Body of pancreas (tissue), 4 donors: Measurements from ENCODE around the gene HEMGN. TPM values are rescaled to one million over a fixed set of nuclear protein-coding genes. Genes with fewer than 3 reads are reported as not detected.

Source experiments
- ATAC-seq: fragments of 150-250 bp; one replicate; pipeline ENCODE4 v1.9.1; 2016
- DNase-seq, 4 donors: peaks; one replicate each; pipeline ENCODE4 v3.0.0-alpha.2; 2019
- H3K27ac ChIP-seq, 4 donors: fragments of 200-600 bp; sonication (generic); 1 replicate in 3 of 4; 2 replicates in 1 of 4; pipeline versions ENCODE4 v1.5.1 to v1.6.1; 2016 to 2019; ENCODE audit warnings: mild to moderate bottlenecking in 1 of 4, mixed read lengths in 1 of 4, moderate library complexity in 1 of 4
- H3K27me3 ChIP-seq, 2 donors: fragments of 200-600 bp; sonication (generic); one replicate each; pipeline ENCODE4 v1.6.0; 2016; ENCODE audit warnings: mild to moderate bottlenecking in 1 of 2
- H3K36me3 ChIP-seq, 2 donors: fragments of 200-600 bp; sonication (generic); replicated peaks in 1 of 2; 2 replicates each; pipeline ENCODE4 v1.5.1; 2016; ENCODE audit warnings: low read depth in 2 of 2; ENCODE audit not compliant: insufficient read depth in 1 of 2
- H3K4me1 ChIP-seq: fragments of 200-600 bp; sonication (generic); one replicate; pipeline ENCODE4 v1.6.0; 2016
- H3K4me3 ChIP-seq, 2 donors: fragments of 200-600 bp; sonication (generic); 1 replicate in 1 of 2; 2 replicates in 1 of 2; pipeline ENCODE4 v1.5.1; 2016 to 2019
- H3K9me3 ChIP-seq, 3 donors: fragments of 200-600 bp; sonication (generic); 1 replicate in 2 of 3; 2 replicates in 1 of 3; pipeline ENCODE4 v1.5.1; 2016
- POLR2A ChIP-seq, 3 donors: fragments of 450-650 bp; IDR thresholded peaks; one replicate each; pipeline ENCODE4 v1.6.1; 2016; ENCODE audit warnings: antibody characterized with exemption in 3 of 3, mild to moderate bottlenecking in 2 of 3
- WGBS, 2 donors: methylation state at CpG; one replicate each; pipeline ENCODE4 v1.1.5; 2017; 5-methylcytosine and 5-hydroxymethylcytosine counted together
- intact Hi-C: fragments of 100-400 bp; cut with DNase I; formaldehyde crosslinking; loops from one replicate; pipeline ENCODE4 v1.15.1; 2023
- total RNA-seq, 2 donors: library from RNA; depleted of rRNA; stranded (reverse); fragments of >200 nt; gene quantifications; one replicate each; pipeline ENCODE4 v1.1.0, GENCODE V29; 2016
- TF ChIP-seq, protein P1 (sequence below), 7 experiments: fragments of 450-650 bp in 4 of 7; fragments of 200-600 bp in 3 of 7; sonication (generic) in 3 of 7; IDR thresholded peaks; one replicate each; pipeline ENCODE4 v1.5.1; 2016 to 2019; ENCODE audit warnings: antibody characterized with exemption in 7 of 7

HEMGN gene
- total RNA-seq, 2 donors from 2014 or later, result not detected

DNA sequence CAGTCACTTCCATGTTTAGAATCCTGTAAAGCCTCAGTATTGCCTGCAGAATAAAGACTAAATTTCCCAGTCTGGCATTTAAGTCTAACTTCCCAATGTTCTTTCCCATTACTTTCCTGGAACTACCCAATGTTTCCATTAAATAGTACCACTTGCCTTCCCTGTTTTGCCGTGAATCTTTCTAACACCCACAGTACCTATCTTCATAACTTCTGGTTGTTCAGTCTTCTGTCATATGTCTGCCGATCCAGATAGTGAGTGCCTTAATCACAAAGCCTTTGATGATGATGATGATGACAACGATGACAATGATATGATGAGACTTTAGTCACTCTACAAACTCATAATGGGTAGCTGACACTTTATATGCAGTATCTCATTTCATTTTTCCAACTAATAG lies 6.6 kb upstream of the HEMGN start:
- Histone ChIP-seq H3K27ac (no peak overlapping the region), H3K9me3 (no peaks in the 10 kb centered on the region), H3K4me3 (no peak overlapping the region), H3K27me3 (no peaks in the 10 kb centered on the region), H3K36me3 (no peaks in the 10 kb centered on the region), H3K4me1 (no peaks in the 10 kb centered on the region)
- DNase-seq, result no peak
- ATAC-seq, result no peak
- WGBS, 2 donors, result 68 to 72% methylated on average over 3 of the region's 3 CpGs
- TF ChIP-seq POLR2A (IDR thresholded peaks at IDR 0.05), result no peak
- TF ChIP-seq, protein P1, sequence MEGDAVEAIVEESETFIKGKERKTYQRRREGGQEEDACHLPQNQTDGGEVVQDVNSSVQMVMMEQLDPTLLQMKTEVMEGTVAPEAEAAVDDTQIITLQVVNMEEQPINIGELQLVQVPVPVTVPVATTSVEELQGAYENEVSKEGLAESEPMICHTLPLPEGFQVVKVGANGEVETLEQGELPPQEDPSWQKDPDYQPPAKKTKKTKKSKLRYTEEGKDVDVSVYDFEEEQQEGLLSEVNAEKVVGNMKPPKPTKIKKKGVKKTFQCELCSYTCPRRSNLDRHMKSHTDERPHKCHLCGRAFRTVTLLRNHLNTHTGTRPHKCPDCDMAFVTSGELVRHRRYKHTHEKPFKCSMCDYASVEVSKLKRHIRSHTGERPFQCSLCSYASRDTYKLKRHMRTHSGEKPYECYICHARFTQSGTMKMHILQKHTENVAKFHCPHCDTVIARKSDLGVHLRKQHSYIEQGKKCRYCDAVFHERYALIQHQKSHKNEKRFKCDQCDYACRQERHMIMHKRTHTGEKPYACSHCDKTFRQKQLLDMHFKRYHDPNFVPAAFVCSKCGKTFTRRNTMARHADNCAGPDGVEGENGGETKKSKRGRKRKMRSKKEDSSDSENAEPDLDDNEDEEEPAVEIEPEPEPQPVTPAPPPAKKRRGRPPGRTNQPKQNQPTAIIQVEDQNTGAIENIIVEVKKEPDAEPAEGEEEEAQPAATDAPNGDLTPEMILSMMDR (IDR thresholded peaks at IDR 0.05), result no peak
- intact Hi-C loops, result no loop called here

DNA sequence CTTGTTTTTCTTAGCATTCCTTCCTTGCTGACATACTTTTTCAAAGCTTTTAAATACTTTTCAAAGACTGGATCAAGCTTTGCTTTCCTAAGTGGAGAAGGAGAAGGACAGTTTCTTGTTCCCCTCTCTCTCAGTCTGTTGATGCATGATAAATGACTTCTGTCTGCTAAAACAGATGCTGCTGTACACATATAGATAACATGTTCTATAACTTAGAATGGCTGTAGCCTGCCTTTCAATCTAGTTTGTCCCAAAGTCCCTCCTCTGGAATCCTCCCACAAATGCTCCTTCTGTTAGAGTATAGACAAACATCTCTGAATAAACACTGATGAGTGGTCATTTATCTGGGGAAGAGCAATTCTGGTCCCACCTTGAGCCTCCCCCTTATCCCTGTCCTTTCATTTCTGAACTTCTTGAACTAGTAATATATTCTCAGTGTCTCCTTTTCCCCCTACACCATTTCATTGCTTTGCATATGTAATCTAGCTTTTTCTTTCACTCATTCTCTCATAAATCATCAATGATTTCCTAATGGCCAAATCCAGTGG lies 5.4 kb upstream of the HEMGN start:
- H3K4me3 ChIP-seq, result no peak overlapping the region
- no peaks in the 10 kb centered on the region for H3K9me3 ChIP-seq
- H3K4me1 ChIP-seq, result no peaks in the 10 kb centered on the region
- TF ChIP-seq, protein P1 (IDR thresholded peaks at IDR 0.05), result no peak
- TF ChIP-seq POLR2A (IDR thresholded peaks at IDR 0.05), result no peak
- intact Hi-C loops, result no loop called here
- ATAC-seq (no peak), DNase-seq (no peak)
- no peak overlapping the region for H3K27ac ChIP-seq
- H3K36me3 ChIP-seq, result no peaks in the 10 kb centered on the region
- H3K27me3 ChIP-seq, result no peaks in the 10 kb centered on the region

DNA sequence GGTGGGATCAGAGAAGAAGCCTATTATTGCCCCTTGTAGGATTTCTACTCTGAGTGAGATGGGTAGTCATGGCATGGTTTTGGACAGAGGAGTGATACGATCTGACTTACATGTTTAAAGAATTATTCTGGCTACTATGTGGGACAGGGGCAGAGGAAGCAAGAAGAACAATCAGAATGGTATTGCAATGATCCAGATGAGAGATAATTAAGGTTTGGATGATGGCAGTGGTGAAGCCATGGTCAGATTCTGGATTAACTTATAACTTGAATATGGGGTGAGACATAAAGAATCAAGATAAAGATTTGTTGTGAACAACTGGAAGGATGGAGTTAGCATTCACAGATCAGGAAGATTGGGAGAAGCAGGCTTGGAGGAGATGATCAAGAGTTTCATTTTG lies 3.4 kb upstream of the HEMGN start:
- no peaks in the 10 kb centered on the region for H3K36me3 ChIP-seq
- intact Hi-C loops, result no loop called here
- H3K27ac ChIP-seq, result no peak overlapping the region
- TF ChIP-seq POLR2A (IDR thresholded peaks at IDR 0.05), result no peak
- TF ChIP-seq, protein P1 (IDR thresholded peaks at IDR 0.05), result no peak
- H3K27me3 ChIP-seq, result no peaks in the 10 kb centered on the region
- no peaks in the 10 kb centered on the region for H3K9me3 ChIP-seq
- 76 to 85% methylated on average over 1 of the region's 1 CpG for WGBS, 2 donors
- DNase-seq, result no peak
- no peak overlapping the region for H3K4me3 ChIP-seq
- ATAC-seq, result no peak
- no peaks in the 10 kb centered on the region for H3K4me1 ChIP-seq

- 55 to 66% methylated on average over 3 of the region's 3 CpGs for WGBS, 2 donors
- DNase-seq (no peak), ATAC-seq (no peak)
- Histone ChIP-seq H3K4me1 (no peaks in the 10 kb centered on the region), H3K9me3 (no peaks in the 10 kb centered on the region), H3K27ac (no peak overlapping the region), H3K27me3 (no peaks in the 10 kb centered on the region), H3K4me3 (no peak overlapping the region), H3K36me3 (no peaks in the 10 kb centered on the region)
- intact Hi-C loops, result no loop called here
- TF ChIP-seq POLR2A (IDR thresholded peaks at IDR 0.05), result no peak
- TF ChIP-seq, protein P1 (IDR thresholded peaks at IDR 0.05), result no peak
These were observed 2.8 kb upstream of the HEMGN start for GRCh38 chr9:97940741-97941140.

DNA sequence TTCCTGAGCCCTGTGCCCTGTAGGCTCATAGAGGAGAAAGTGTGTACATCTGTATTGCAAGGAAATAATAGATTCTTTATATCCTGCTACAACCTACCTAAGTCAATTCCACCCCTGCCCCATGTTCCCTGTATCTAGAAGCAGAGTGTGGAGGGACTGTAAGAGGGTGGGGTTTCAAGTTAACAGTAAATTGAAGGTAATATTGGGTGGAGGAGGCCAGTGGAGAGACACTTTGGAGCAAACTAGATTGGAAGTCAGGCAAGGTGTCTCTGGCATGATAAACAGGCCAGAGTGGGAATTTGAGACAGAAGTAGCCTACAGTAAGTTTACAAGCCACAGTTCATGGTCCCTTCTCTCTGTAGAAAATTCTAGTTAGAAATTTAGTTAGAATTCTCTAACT lies 2.3 kb upstream of the HEMGN start:
- Histone ChIP-seq H3K9me3 (no peaks in the 10 kb centered on the region), H3K27me3 (no peaks in the 10 kb centered on the region), H3K4me1 (no peaks in the 10 kb centered on the region), H3K27ac (no peak overlapping the region), H3K36me3 (no peaks in the 10 kb centered on the region), H3K4me3 (no peak overlapping the region)
- no peak for DNase-seq
- intact Hi-C loops, result no loop called here
- no peak for ATAC-seq
- no peak for TF ChIP-seq POLR2A (IDR thresholded peaks at IDR 0.05)
- TF ChIP-seq, protein P1 (IDR thresholded peaks at IDR 0.05), result no peak
